HT-29 (cell line): ENCODE measurements around the gene GPRC5D. TPM values are rescaled to one million over a fixed set of nuclear protein-coding genes. Genes with fewer than 3 reads are reported as not detected.
A peak's percentile ranks its signal among the peaks of the same experiment; 100 is the strongest.

Experiments
- DNase-seq: peaks from one replicate; pipeline ENCODE4 v3.0.0-alpha.2; 2015; ENCODE audit warnings: low spot score
- total RNA-seq: library from RNA; depleted of rRNA; stranded (reverse); fragments of >200 nt; shearing (Covaris generic); gene quantifications from 2 replicates; pipeline ENCODE4 v1.2.3, GENCODE V29; 2014; rRNA removed

The GPRC5D gene
- total RNA-seq = not detected in 2 replicates

- no peak for DNase-seq
These were observed at the start of gene GPRC5D for GRCh38 chr12:12952036-12952435. Gene GPRC5D, minus strand, starts transcription at chr12:12952170. Its CDS starts 1,786 bp downstream, at chr12:12950384.

GRCh38 chr12:13001775-13002040, 49.7 kb upstream of the GPRC5D start:
- no peak for DNase-seq

DNA sequence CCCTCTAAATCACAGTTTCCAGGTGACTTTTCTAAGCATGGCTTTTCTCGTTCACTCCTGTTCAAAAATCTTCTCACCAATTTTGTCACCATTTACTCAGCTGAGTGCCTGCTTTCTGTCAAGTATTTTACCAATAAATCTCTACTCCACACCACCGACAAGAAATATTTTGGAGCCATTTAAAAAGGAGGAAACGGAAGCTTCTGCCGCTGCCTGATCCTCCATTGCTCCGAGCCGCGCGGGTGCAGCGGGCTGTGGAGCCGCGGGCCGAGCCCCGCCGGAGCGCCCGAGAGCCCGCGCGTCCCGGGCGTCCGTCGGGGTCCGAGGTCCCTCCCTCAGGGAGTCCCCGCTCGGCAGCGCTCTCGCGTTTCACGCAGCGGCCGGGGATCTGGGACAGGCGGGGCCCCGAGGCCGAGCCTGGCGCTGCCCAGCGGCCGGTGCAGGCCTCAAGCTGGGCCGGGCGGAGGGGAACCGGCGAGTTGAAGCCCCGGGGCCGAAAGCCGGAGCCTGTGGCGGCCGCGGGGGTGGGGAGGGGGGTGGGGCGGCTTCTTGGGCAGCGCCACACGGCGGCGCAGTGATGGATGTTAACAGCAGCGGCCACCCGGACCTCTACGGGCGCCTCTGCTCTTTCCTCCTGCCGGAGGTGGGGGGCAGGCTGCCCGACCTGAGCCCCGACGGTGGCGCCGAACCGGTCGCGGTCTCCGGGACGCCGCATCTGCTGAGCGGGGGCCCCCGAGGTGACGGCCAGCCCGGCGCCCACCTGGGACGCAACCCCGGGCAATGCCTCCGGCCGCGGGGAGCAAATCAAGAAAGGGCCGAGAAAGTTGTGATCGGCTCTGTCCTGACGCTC, 49.2 kb upstream of the GPRC5D start:
- peak; percentile 50 for DNase-seq

DNA sequence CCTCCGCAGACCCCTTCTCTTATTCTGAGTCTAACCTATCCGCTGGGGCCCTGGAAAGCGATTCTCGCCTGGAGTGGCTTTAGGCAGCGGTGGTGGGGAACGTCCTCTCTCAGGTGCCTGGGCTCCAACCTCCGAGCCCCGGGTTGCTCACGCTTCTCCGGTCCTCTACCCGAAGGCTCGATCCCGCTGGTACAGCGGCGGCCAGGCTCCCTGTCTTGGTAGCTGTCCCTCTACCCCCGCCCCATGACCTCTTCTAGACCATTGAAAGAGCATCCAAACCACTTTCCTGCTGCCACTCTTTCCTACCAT, 48.6 kb upstream of the GPRC5D start:
- peak; percentile 68 for DNase-seq

- peak; percentile 89 for DNase-seq
These were observed 48.1 kb upstream of the GPRC5D start, which contains the start of gene HEBP1 for GRCh38 chr12:12999959-13000615. Gene HEBP1, minus strand, starts transcription at chr12:13000265. Its CDS starts 151 bp downstream, at chr12:13000114.

- DNase-seq = peak; percentile 8
These were observed 47.4 kb upstream of the GPRC5D start for GRCh38 chr12:12999271-12999958.

DNA sequence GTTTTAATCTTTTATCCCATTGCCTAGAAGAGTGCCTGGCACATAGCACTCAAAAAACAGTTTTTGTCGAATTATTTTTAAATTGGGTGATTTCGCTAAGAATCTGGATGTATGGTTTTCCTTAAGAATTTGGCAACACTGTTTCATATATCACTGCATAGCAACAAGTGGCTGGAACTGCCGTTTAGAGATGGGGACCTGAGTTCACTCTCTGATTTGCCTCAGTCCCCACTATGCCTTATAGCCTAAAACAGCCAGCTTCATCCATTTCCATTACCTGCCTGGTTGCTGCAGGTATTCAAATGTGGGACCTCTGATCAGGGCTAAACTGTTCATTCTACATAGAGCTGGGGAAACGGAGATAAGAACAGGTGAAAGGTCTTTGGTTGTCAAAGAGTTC, 46.3 kb upstream of the GPRC5D start:
- DNase-seq = no peak

DNA sequence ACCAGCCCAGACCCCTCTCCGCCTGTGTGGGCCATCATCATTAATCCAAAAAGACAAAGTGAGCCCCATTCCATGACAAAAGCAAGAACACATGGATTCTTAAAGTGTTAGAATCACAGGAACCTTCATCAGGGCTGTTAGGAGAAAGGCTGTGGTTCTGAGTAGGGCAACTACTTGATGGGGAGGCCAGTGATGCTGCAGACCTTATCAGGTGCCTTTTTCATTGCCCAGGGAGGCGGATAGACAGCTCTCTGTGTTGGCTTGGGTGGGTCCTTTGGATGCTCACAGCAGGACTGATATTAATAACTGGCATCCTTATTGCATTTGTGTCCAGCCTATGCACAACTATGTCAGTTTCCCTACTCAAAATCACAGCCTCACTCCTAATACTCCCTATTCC, 45.8 kb upstream of the GPRC5D start:
- DNase-seq = no peak

- no peak for DNase-seq
These were observed 45.2 kb upstream of the GPRC5D start for GRCh38 chr12:12997156-12997555.

GRCh38 chr12:12996209-12996608, 44.2 kb upstream of the GPRC5D start:
- no peak for DNase-seq

DNA sequence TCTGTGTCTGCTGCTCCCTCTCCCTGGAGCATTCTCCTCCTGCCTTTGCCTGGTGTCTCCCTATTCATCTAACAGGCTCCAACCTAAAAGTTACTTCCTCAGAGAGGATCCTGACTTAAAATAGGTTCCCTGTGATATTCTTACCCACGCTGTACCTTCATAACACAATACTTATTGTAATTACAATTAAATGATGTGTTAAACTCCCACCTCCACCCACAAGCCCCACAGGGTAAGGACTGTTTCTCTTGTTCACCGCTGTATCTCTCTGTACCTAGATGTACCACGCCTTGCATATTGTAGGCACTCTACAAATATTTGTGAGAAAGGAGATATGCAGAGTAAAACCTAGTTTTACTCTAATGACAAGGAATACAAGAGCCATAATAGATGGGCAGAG, 43.1 kb upstream of the GPRC5D start:
- no peak for DNase-seq

DNA sequence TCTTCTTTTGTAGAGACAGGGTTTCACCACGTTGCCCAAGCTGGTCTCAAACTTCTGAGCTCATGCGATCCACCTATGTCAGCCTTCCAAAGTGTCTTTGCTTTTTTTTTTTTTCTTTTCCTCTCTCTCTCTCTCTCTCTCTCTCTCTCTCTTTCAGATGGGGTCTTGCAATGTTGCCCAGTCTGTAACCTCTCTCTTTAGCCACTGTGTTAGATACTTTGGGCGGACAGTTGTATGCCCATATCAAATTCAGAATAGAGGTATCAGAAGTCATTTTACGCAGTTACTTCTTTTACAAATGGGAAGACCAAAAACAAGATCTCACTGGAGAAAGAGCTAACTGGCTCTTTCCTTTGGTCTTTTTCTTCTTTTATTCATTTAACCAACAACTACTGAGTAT, 41.4 kb upstream of the GPRC5D start:
- DNase-seq = no peak

DNA sequence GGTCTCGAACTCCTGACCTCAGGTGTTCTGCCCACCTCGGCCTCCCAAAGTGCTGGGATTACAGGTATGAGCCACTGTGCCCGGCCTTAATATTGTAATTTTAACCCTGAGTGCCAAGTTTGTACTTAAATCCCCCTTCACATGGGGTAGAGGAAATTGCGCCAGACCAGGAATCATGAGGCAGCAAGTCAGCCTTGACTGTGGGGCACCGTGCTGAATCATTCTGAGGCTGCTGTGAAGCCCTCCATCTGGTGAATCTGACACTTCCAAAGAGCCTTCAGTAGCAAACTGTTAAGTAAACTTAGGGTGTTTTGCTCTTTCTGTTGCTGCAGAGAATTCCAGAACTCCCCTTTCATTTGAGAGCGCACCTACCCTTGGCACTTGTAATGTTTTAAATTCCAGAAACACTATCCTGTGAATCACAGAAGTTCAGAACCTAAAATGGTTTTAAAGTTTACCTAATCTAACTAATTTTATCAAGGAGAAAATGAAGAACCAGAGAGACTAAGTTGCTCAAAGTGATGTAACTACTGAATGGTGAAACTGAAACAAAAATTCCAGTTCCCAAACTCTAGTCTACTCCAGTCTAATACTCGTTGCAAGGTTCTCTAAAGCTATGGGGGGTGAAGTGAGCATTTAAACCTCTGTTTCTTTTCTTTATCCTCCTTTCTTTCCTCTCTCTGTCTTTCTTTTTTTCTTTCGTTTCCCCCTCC, 40.6 kb upstream of the GPRC5D start:
- DNase-seq = no peak

DNA sequence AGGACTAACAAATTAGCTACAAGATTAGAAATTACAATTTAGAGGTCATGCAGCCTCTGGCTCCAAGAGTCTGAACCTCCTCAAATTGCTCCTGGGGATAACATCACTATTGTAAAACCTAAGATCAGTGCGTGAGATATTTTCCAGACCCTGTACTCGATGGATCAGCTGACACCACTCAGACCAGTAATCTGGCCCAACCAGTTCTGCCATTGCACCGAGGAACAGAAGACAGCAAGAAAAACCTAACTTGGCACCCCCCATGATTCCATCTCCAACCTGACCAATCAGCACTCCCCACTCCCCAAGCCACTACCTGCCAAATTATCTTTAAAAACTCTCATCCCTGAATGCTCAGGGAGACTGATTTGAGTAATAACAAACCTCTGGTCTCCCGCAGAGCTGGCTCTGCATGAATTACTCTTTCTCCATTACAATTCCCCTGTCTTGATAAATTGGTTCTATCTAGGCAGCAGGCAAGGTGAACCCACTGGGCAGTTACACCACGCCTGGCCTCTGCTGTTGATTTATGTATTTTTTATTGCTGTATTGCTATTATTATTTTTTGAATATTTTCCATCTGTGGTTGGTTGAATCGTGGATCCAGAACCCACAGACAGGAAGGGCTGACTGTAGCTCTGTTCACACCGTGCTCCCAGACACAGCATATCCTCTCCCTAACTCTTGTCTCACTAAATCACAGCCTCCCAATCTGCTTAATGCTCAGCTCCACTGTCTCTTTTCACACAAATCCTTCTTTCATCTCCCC, 38.9 kb upstream of the GPRC5D start:
- DNase-seq = no peak

- no peak for DNase-seq
These were observed 35.5 kb upstream of the GPRC5D start for GRCh38 chr12:12987421-12987820.

GRCh38 chr12:12986775-12987331, 34.9 kb upstream of the GPRC5D start:
- no peak for DNase-seq

GRCh38 chr12:12985817-12986408, 33.9 kb upstream of the GPRC5D start:
- DNase-seq = peak; percentile 50

DNA sequence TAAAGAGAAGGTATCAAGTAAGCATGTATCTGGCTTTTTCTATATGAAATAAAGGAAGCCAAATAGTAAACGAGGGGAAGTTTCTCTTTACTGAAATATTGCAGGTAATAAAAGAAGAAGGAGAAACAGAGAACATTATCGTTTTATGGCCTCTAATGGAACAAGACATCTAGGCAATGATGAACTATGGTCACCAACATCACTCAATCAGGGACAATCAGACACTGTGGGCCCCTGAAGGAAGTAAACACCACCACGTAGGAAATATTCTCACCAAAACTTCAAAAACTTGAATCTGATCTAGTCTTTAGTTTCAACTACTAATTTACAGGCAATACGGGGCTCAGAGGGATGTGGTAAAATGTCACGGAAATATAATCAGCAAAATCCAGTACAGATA, 32.2 kb upstream of the GPRC5D start:
- no peak for DNase-seq

DNA sequence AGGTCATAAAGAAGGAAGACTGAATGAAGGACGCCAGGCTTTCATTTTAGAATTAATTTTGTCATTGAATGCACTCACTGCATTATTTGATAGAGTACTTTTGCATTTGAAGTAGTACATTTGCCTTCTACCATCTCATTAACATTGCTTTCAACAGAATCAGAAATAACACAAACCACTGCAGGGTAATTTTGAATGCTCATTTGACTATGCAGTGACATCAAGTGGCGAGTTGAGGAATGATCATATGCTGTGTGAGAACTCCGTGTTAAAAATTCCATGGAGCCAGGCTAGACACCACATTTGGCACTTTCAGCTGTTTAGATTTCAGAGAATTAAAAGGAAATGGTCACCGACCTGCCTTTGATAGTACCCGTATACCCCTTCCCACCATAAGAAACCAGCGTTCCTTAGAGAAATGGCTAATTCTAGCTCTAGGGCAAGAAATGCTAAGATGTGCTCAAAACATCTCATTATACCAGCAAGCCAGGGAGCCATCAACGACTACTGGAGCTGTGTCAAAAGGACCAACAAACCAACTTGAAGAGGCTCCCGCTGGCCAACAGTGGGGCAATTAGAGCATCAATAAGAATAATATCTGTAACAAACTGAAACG, 31.6 kb upstream of the GPRC5D start:
- DNase-seq = peak; percentile 80

DNA sequence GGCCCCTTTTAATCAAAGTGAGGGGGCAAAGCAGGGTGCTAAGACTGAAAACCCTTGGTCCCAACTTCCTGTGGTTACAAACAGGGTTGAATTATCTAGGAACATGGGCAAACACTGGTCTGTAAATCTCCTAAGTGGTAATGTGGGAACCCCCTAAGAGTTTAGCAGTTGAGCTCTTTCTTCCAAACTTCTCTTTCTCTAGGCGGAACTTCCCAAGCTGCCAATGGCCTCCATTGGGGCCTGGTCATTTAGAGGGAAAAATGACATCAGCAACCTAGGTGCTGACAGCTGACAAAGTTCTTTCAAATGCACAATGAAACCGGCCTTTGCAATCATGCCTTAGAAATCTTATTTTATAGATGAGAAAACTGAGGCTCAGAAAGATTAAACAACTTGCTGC, 30.4 kb upstream of the GPRC5D start:
- no peak for DNase-seq
